H1 (cell line): ENCODE measurements around the gene MAGI3. TPM values are rescaled to one million over a fixed set of nuclear protein-coding genes. Genes with fewer than 3 reads are reported as not detected.

ENCODE experiments used
- CTCF ChIA-PET: fragments of 300-600 bp; sonication (Branson Sonifier 250); formaldehyde crosslinking; loops from one replicate; lab custom pipeline; 2021; ENCODE audit not compliant: partially characterized antibody; lab: Charles Lee
- POLR2A ChIA-PET: fragments of 300-600 bp; sonication (Branson Sonifier 250); formaldehyde crosslinking; loops from one replicate; lab custom pipeline; 2021; ENCODE audit warnings: inconsistent platforms; ENCODE audit not compliant: partially characterized antibody; lab: Charles Lee
- DNase-seq, 2 experiments: peaks; one replicate each; pipeline versions ENCODE4 v3.0.0 to v3.0.0-alpha.2; 2010 to 2022; ENCODE audit warnings: low spot score in 2 of 2, low read depth in 1 of 2, mixed read lengths in 1 of 2
- FAIRE-seq: peaks from 2 replicates; lab custom pipeline; 2011; peaks lifted over from hg19 to GRCh38; lab: Jason Lieb, UNC
- H2AFZ ChIP-seq: 2 replicates; pipeline ENCODE4 v1.8.1; 2012; ENCODE audit warnings: low read length, inconsistent platforms
- H2AK5ac ChIP-seq: 2 replicates; pipeline ENCODE4 v1.6.1; 2013; ENCODE audit warnings: low read depth, low read length
- H2BK120ac ChIP-seq: replicated peaks from 2 replicates; pipeline ENCODE3; 2013; ENCODE audit warnings: low read depth, low read length, inconsistent platforms
- H2BK12ac ChIP-seq: 2 replicates; pipeline ENCODE4 v1.6.1; 2013; ENCODE audit warnings: low read depth, low read length
- H2BK15ac ChIP-seq: 2 replicates; pipeline ENCODE4 v1.6.1; 2013; ENCODE audit warnings: low read length
- H2BK20ac ChIP-seq: 2 replicates; pipeline ENCODE4 v1.6.1; 2013; ENCODE audit warnings: low read length
- H2BK5ac ChIP-seq: 2 replicates; pipeline ENCODE4 v1.6.1; 2013; ENCODE audit warnings: low read depth, low read length
- H3K14ac ChIP-seq: 2 replicates; pipeline ENCODE4 v1.6.1; 2013; ENCODE audit warnings: inconsistent platforms; ENCODE audit not compliant: insufficient read length
- H3K18ac ChIP-seq: 2 replicates; pipeline ENCODE4 v1.6.1; 2013; ENCODE audit warnings: low read length; ENCODE audit errors: extremely low read depth
- H3K23ac ChIP-seq: 2 replicates; pipeline ENCODE4 v1.6.1; 2013; ENCODE audit warnings: inconsistent platforms; ENCODE audit not compliant: insufficient read length
- H3K23me2 ChIP-seq: 2 replicates; pipeline ENCODE4 v1.6.1; 2013; ENCODE audit warnings: low read depth, low read length
- H3K27ac ChIP-seq: 2 replicates; pipeline ENCODE4 v1.6.1; 2011; ENCODE audit warnings: low read depth, low read length, inconsistent platforms
- H3K27me3 ChIP-seq, 4 experiments: replicated peaks in 1 of 4; 1 replicate in 1 of 4; 2 replicates in 3 of 4; pipeline versions ENCODE4 v1.6.1 to v1.8.1; 2011 to 2013; ENCODE audit warnings: low read length in 3 of 4, mild to moderate bottlenecking in 3 of 4, inconsistent platforms in 2 of 4, mixed read lengths in 2 of 4, moderate library complexity in 1 of 4; ENCODE audit not compliant: control insufficient read depth in 3 of 4, insufficient read depth in 3 of 4; ENCODE audit errors: extremely low read depth in 1 of 4
- H3K36me3 ChIP-seq, 4 experiments: 2 replicates each; pipeline versions ENCODE4 v1.6.1 to v1.8.1; 2011 to 2013; ENCODE audit warnings: mild to moderate bottlenecking in 4 of 4, low read length in 3 of 4, moderate library complexity in 2 of 4, control low read depth in 1 of 4, inconsistent platforms in 1 of 4; ENCODE audit not compliant: insufficient read depth in 4 of 4, control insufficient read depth in 2 of 4
- H3K4ac ChIP-seq: replicated peaks from 2 replicates; pipeline ENCODE3; 2013; ENCODE audit warnings: low read length, low read depth, mixed read lengths, inconsistent platforms; ENCODE audit not compliant: insufficient read length
- H3K4me1 ChIP-seq, 4 experiments: replicated peaks in 1 of 4; 1 replicate in 1 of 4; 2 replicates in 3 of 4; pipeline versions ENCODE4 v1.6.1 to v1.8.1; 2011 to 2013; ENCODE audit warnings: low read length in 3 of 4, inconsistent platforms in 2 of 4, mixed read lengths in 1 of 4; ENCODE audit not compliant: insufficient read depth in 4 of 4, control insufficient read depth in 3 of 4
- H3K4me2 ChIP-seq, 2 experiments: 2 replicates each; pipeline versions ENCODE4 v1.6.1 to v1.8.1; 2011 to 2013; ENCODE audit warnings: low read depth in 2 of 2, low read length in 2 of 2, control low read depth in 1 of 2, inconsistent platforms in 1 of 2, mild to moderate bottlenecking in 1 of 2; ENCODE audit not compliant: insufficient read depth in 1 of 2
- H3K4me3 ChIP-seq, 4 experiments: fragments of 200-600, 300-600 bp in 1 of 4; sonication (generic), shearing (Covaris generic), sonication (Bioruptor Twin) in 1 of 4; 2 replicates each; pipeline versions ENCODE4 v1.5.1 to v1.8.1; 2011 to 2016; ENCODE audit warnings: low read length in 4 of 4, low read depth in 3 of 4, control low read depth in 2 of 4, inconsistent platforms in 2 of 4, mild to moderate bottlenecking in 2 of 4, mixed read lengths in 1 of 4, moderate library complexity in 1 of 4; ENCODE audit not compliant: insufficient read depth in 2 of 4; ENCODE audit errors: extremely low read depth in 1 of 4
- H3K56ac ChIP-seq: replicated peaks from 2 replicates; pipeline ENCODE3; 2013; ENCODE audit warnings: low read depth, mild to moderate bottlenecking, mixed read lengths, low read length, inconsistent platforms; ENCODE audit not compliant: insufficient read length
- H3K79me1 ChIP-seq: 2 replicates; pipeline ENCODE4 v1.6.1; 2013; ENCODE audit warnings: low read depth, low read length, control low read depth
- H3K79me2 ChIP-seq, 2 experiments: 2 replicates each; pipeline versions ENCODE4 v1.6.1 to v1.8.1; 2012 to 2013; ENCODE audit warnings: low read length in 2 of 2, mild to moderate bottlenecking in 2 of 2, inconsistent platforms in 1 of 2; ENCODE audit not compliant: insufficient read depth in 2 of 2, control insufficient read depth in 1 of 2
- H3K9ac ChIP-seq, 4 experiments: replicated peaks in 1 of 4; 1 replicate in 1 of 4; 2 replicates in 3 of 4; pipeline versions ENCODE4 v1.6.1 to v1.8.1; 2011 to 2013; ENCODE audit warnings: low read depth in 3 of 4, low read length in 3 of 4, control low read depth in 2 of 4, mild to moderate bottlenecking in 2 of 4, moderate library complexity in 2 of 4, inconsistent platforms in 1 of 4; ENCODE audit errors: extremely low read depth in 1 of 4
- H3K9me3 ChIP-seq, 2 experiments: 2 replicates each; pipeline versions ENCODE4 v1.6.1 to v1.8.1; 2012 to 2013; ENCODE audit warnings: mild to moderate bottlenecking in 2 of 2, moderate library complexity in 2 of 2, control low read depth in 1 of 2, inconsistent platforms in 1 of 2, low read depth in 1 of 2, low read length in 1 of 2, mixed read lengths in 1 of 2; ENCODE audit not compliant: insufficient read depth in 2 of 2
- H4K20me1 ChIP-seq, 2 experiments: replicated peaks in 1 of 2; 2 replicates each; pipeline versions ENCODE3 to v1.8.1; 2011 to 2013; ENCODE audit warnings: inconsistent platforms in 2 of 2, low read length in 2 of 2, mild to moderate bottlenecking in 1 of 2; ENCODE audit not compliant: insufficient read depth in 2 of 2, control insufficient read depth in 1 of 2
- H4K5ac ChIP-seq: 2 replicates; pipeline ENCODE4 v1.6.1; 2013; ENCODE audit warnings: low read length, low read depth, mixed read lengths, inconsistent platforms; ENCODE audit not compliant: insufficient read length
- H4K8ac ChIP-seq: 2 replicates; pipeline ENCODE4 v1.8.0; 2013; ENCODE audit warnings: mild to moderate bottlenecking, moderate library complexity, low read length, inconsistent platforms; ENCODE audit not compliant: insufficient read depth; ENCODE audit errors: extremely low read depth
- H4K91ac ChIP-seq: replicated peaks from 2 replicates; pipeline ENCODE3; 2013; ENCODE audit warnings: low read length, mixed read lengths, inconsistent platforms; ENCODE audit not compliant: insufficient read length
- ASH2L ChIP-seq: fragments of 200-600, 300-600 bp; sonication (generic); IDR thresholded peaks from one replicate; pipeline ENCODE4 v1.7.1; 2017; ENCODE audit warnings: low read length
- CREB1 ChIP-seq: IDR thresholded peaks from 2 replicates; pipeline ENCODE4 v1.6.1; 2012; ENCODE audit warnings: inconsistent platforms
- WGBS, 2 experiments: shearing (Covaris generic) in 1 of 2; methylation state at CpG; one replicate each; pipeline versions ENCODE4 v1.1.6 to v1.1.7; 2013 to 2015; ENCODE audit warnings: low lambda C conversion rate in 2 of 2, mixed read lengths in 2 of 2, inconsistent platforms in 1 of 2, low coverage in 1 of 2, missing lambda C conversion rate in 1 of 2; ENCODE audit not compliant: insufficient replicate concordance in 2 of 2, insufficient coverage in 1 of 2, insufficient read length in 1 of 2; ENCODE audit errors: extremely low coverage in 1 of 2, missing lambda C conversion rate in 1 of 2; 5-methylcytosine and 5-hydroxymethylcytosine counted together
- polyA plus RNA-seq, 7 experiments: library from polyadenylated mRNA; depleted of rRNA in 3 of 7; stranded (reverse) in 5 of 7; unstranded in 2 of 7; fragments of >200 nt in 5 of 7; fragments of 200-250 nt in 2 of 7; gene quantifications; 1 replicate in 5 of 7; 2 replicates in 1 of 7; 4 replicates in 1 of 7; pipeline versions ENCODE4 v1.2.1 to v1.2.3, GENCODE V29; 2011 to 2013; ENCODE audit warnings: missing spikeins in 2 of 7, mixed read lengths in 2 of 7
- total RNA-seq: library from RNA; stranded (reverse); fragmentation: NEBNext Ultra II Directional; extraction: Animal tissue kit (Norgen Biotek cat#: 25700); gene quantifications from 2 replicates; pipeline ENCODE4 v1.2.1, GENCODE V29; 2021

Gene MAGI3
- total and polyA plus RNA-seq, 2 of the 8 experiments (the other 6 are each of a cell fraction or from before 2014, with no cell fraction given), result 2.3 to 7.8 TPM

DNA sequence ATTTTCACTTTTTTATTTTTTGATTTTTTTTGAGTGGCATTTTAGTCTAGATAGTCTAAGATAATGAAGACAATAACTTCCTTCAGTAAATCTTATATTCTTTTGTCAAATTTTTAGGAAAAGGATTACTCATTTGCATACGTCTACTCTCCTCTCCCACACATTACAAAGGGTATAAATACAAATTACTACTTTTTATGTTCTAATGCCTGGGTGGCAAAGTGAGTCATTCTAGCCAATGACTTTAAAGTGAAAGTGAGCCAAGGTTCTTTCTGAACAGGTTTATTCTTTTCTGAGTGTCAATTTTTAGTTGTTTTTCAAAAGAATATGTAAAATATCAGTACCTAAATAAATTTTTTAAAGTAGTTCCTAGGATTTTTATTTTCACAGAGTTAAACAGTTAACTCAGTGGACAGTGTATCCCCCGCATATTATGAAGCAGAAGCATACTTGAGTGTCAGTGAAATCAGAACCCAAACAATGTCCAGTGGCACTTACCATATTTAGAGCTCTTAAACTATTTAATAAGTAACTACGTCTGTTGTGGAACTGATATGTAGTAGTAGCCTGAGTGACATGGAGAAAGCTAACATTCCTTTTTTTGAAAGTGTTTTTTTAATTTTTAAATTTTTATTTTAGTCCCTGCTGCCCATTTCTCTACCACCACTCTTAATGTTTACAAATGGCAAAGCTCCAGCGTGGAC, 227.3 kb downstream of the MAGI3 start:
- H3K36me3 ChIP-seq, result no peaks in the 10 kb centered on the region
- H4K5ac ChIP-seq, result no peak overlapping the region
- 82% methylated on average over 4 of the region's 4 CpGs; no CpG with 5 or more reads in 1 of the 2 experiments for WGBS, 2 experiments
- no peak for DNase-seq
- H3K27me3 ChIP-seq, result no peaks in the 10 kb centered on the region
- no peak overlapping the region for H3K14ac ChIP-seq
- H3K56ac ChIP-seq, result no peak overlapping the region
- no peaks in the 10 kb centered on the region for H3K79me2 ChIP-seq
- H3K9ac ChIP-seq, result no peak overlapping the region
- no peak overlapping the region for H4K8ac ChIP-seq
- no peak overlapping the region for H2BK12ac ChIP-seq
- H3K27ac ChIP-seq, result no peak overlapping the region
- no peak overlapping the region for H3K4ac ChIP-seq
- H3K23me2 ChIP-seq, result no peaks in the 10 kb centered on the region
- H2AK5ac ChIP-seq, result no peak overlapping the region
- H3K79me1 ChIP-seq, result no peaks in the 10 kb centered on the region
- H4K20me1 ChIP-seq, result no peaks in the 10 kb centered on the region
- H3K4me2 ChIP-seq, result no peak overlapping the region
- no peak overlapping the region for H2BK20ac ChIP-seq
- H4K91ac ChIP-seq, result no peak overlapping the region
- FAIRE-seq, result no peak
- no peak overlapping the region for H2BK15ac ChIP-seq
- POLR2A ChIA-PET, result interaction anchor here (0.6 kb wide), 1 partner anchor 243 kb away, joined by 3 read pairs; no protein-coding TSS in a partner anchor
- H3K4me1 ChIP-seq, result peaks cover 0 to 4% (median 0%) of the 10 kb centered on the region in 4 experiments; a peak in 1 of 7 replicates
- no peak overlapping the region for H2BK5ac ChIP-seq
- no peaks in the 10 kb centered on the region for H3K9me3 ChIP-seq
- H2BK120ac ChIP-seq, result no peak overlapping the region
- CTCF ChIA-PET, result interaction anchor here (1.5 kb wide), 1 partner anchor 64 kb away, joined by 5 read pairs; no protein-coding TSS in a partner anchor
- H3K4me3 ChIP-seq, result no peak overlapping the region
- no peak overlapping the region for H2AFZ ChIP-seq
- H3K18ac ChIP-seq, result no peak overlapping the region
- H3K23ac ChIP-seq, result no peak overlapping the region
- TF ChIP-seq ASH2L, result no peak
- TF ChIP-seq CREB1, result no peak
